GM12892 (cell line): Measurements from ENCODE around the gene NUDT16.

Source experiments
- DNase-seq: peaks from one replicate; pipeline ENCODE4 v3.0.0; 2011; ENCODE audit not compliant: insufficient read length
- FAIRE-seq: peaks from 2 replicates; lab custom pipeline; 2011; peaks lifted over from hg19 to GRCh38; lab: Jason Lieb, UNC
- POLR2A ChIP-seq: IDR thresholded peaks from 2 replicates; pipeline ENCODE4 v1.6.1; 2011; ENCODE audit warnings: low read depth, low read length, control low read depth
- POLR2AphosphoS5 ChIP-seq: IDR thresholded peaks from 2 replicates; pipeline ENCODE4 v1.6.1; 2011; ENCODE audit warnings: low read depth, low read length, control low read depth
- TAF1 ChIP-seq: IDR thresholded peaks from 2 replicates; pipeline ENCODE4 v1.6.1; 2011; ENCODE audit warnings: low read depth, mild to moderate bottlenecking, control low read depth, low read length, borderline replicate concordance

Gene NUDT16

GRCh38 chr3:131421301-131421700, 39.7 kb downstream of the NUDT16 start:
- no peak for FAIRE-seq
- no peak for DNase-seq
- TF ChIP-seq TAF1 = no peak
- no peak for TF ChIP-seq POLR2A
- TF ChIP-seq POLR2AphosphoS5 = no peak

GRCh38 chr3:131421957-131422498, 40.5 kb downstream of the NUDT16 start:
- no peak for FAIRE-seq
- TF ChIP-seq POLR2A (no peak), POLR2AphosphoS5 (no peak), TAF1 (no peak)

GRCh38 chr3:131427226-131427625, 45.7 kb downstream of the NUDT16 start:
- DNase-seq = no peak
- no peak for FAIRE-seq
- no peak for TF ChIP-seq POLR2A
- no peak for TF ChIP-seq TAF1
- TF ChIP-seq POLR2AphosphoS5 = no peak

More at GRCh38 chr3:131421957-131422498, 40.5 kb downstream of the NUDT16 start:
- no peak for DNase-seq

- FAIRE-seq (no peak), DNase-seq (no peak)
- no peak for TF ChIP-seq POLR2AphosphoS5
- TF ChIP-seq POLR2A = no peak
- no peak for TF ChIP-seq TAF1
Measured at GRCh38 chr3:131431754-131432153, 50.2 kb downstream of the NUDT16 start.

GRCh38 chr3:131432441-131432840, 50.9 kb downstream of the NUDT16 start:
- DNase-seq (no peak), FAIRE-seq (no peak)
- TF ChIP-seq TAF1 (no peak), POLR2AphosphoS5 (no peak), POLR2A (no peak)

GRCh38 chr3:131435000-131435399, 53.4 kb downstream of the NUDT16 start:
- DNase-seq (no peak), FAIRE-seq (no peak)
- no peak for TF ChIP-seq TAF1
- no peak for TF ChIP-seq POLR2A
- TF ChIP-seq POLR2AphosphoS5 = no peak
